ENCODE measurements around the gene SLC2A11.

DNA sequence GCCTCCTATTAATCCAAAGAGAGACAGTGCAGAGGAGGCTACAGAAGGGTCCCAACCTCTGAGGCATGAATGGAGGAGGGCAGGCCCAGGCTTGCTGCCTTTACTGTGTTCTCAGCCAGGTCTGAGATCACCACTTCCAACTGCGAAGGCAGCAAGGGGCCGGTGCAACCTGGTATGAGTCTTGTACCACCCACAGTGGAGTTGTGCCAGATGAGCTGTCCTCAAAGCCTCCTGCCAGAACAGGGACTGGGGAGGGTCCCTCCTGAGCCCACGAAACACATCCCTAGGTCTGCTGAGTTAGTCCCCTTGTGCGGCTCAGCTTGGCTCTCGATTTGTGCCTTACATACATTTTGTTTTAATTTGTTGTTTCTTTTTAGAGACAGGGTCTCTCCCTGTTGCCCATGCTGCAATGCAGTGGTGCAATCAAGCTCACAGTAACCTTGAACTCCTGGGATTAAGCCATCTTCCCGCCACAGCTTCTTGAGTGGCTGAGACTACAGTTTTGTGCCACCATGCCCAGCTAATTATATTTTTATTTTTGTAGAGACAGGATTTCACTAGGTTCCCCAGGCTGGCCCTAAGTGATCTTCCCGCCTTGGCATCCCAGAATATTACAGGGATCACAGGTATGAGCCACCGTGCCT, 45.8 kb downstream of the SLC2A11 start:
- TF ChIP-seq CTCF (IDR thresholded peaks at IDR 0.05 in 4 of 5, conservative IDR thresholded peaks at IDR 0.05 in 1 of 5) (no peak), POLR2A (IDR thresholded peaks at IDR 0.05) (no peak)
